Transverse colon (tissue), 4 donors: Measurements from ENCODE around the gene TENM4. TPM values are rescaled to one million over a fixed set of nuclear protein-coding genes. Genes with fewer than 3 reads are reported as not detected.

Experiments used
- DNase-seq: peaks from one replicate; pipeline ENCODE4 v3.0.0-alpha.2; 2019
- H3K27ac ChIP-seq, 4 donors: fragments of 200-600 bp; sonication (generic); 2 replicates each; pipeline ENCODE4 v1.5.1; 2016 to 2018; ENCODE audit warnings: inconsistent platforms in 4 of 4
- H3K27me3 ChIP-seq: fragments of 200-600 bp; sonication (generic); 2 replicates; pipeline ENCODE4 v1.5.1; 2017; ENCODE audit warnings: inconsistent platforms
- H3K36me3 ChIP-seq, 4 donors: fragments of 200-600 bp; sonication (generic); 2 replicates each; pipeline ENCODE4 v1.5.1; 2017 to 2019; ENCODE audit warnings: inconsistent platforms in 4 of 4
- H3K4me1 ChIP-seq, 4 donors: fragments of 200-600 bp; sonication (generic); 2 replicates each; pipeline ENCODE4 v1.5.1; 2017 to 2020; ENCODE audit warnings: inconsistent platforms in 4 of 4
- H3K4me3 ChIP-seq, 4 donors: fragments of 200-600 bp; sonication (generic); 1 replicate in 1 of 4; 2 replicates in 3 of 4; pipeline versions ENCODE4 v1.5.1 to v1.6.1; 2017 to 2019; ENCODE audit warnings: inconsistent platforms in 4 of 4
- H3K9me3 ChIP-seq, 2 donors: fragments of 200-600 bp; sonication (generic); 2 replicates each; pipeline ENCODE4 v1.5.1; 2017 to 2019; ENCODE audit warnings: inconsistent platforms in 2 of 2
- EP300 ChIP-seq: sonication (generic); formaldehyde crosslinking; IDR thresholded peaks from one replicate; pipeline ENCODE4 v1.6.1; 2017; ENCODE audit warnings: antibody characterized with exemption, low read depth
- POLR2A ChIP-seq: fragments of 450-650 bp; IDR thresholded peaks from one replicate; pipeline ENCODE4 v1.6.1; 2016; ENCODE audit warnings: antibody characterized with exemption, mild to moderate bottlenecking, moderate library complexity
- POLR2AphosphoS5 ChIP-seq, 3 donors: sonication (generic); formaldehyde crosslinking; IDR thresholded peaks; one replicate each; pipeline ENCODE4 v1.6.1; 2016; ENCODE audit warnings: antibody characterized with exemption in 3 of 3
- WGBS, 2 donors: methylation state at CpG; one replicate each; pipeline ENCODE4 v1.1.5; 2018; ENCODE audit warnings: low coverage in 1 of 2; 5-methylcytosine and 5-hydroxymethylcytosine counted together
- in situ Hi-C, 4 donors: fragments of 200-750 bp; cut with MboI; loops; one replicate each; pipeline versions ENCODE4 v1.15.0 to v1.15.1; 2017; ENCODE audit warnings: low sequenced_read_pairs in 3 of 4, low pct_ligation_motif_present in 1 of 4, low pct_unique_long_range_greater_than_20kb in 1 of 4
- intact Hi-C: fragments of 100-400 bp; cut with DNase I; formaldehyde crosslinking; loops from one replicate; pipeline ENCODE4 v1.15.1; 2023; ENCODE audit warnings: low total_unique reads
- total RNA-seq, 4 donors: library from RNA; depleted of rRNA; stranded (reverse); fragments of >200 nt; gene quantifications; one replicate each; pipeline ENCODE4 v1.1.0, GENCODE V29; 2016
- TF ChIP-seq, protein P1 (sequence below), 5 experiments: fragments of 200-600 bp in 3 of 5; fragments of 450-650 bp in 2 of 5; sonication (generic) in 3 of 5; IDR thresholded peaks; 1 replicate in 2 of 5; 2 replicates in 3 of 5; pipeline ENCODE4 v1.5.1; 2016 to 2017; ENCODE audit warnings: antibody characterized with exemption in 5 of 5, inconsistent platforms in 3 of 5, mild to moderate bottlenecking in 2 of 5, moderate library complexity in 1 of 5

TENM4 gene
- total RNA-seq, 4 donors from 2014 or later: 0.14 to 0.79 (median 0.39) TPM

DNA sequence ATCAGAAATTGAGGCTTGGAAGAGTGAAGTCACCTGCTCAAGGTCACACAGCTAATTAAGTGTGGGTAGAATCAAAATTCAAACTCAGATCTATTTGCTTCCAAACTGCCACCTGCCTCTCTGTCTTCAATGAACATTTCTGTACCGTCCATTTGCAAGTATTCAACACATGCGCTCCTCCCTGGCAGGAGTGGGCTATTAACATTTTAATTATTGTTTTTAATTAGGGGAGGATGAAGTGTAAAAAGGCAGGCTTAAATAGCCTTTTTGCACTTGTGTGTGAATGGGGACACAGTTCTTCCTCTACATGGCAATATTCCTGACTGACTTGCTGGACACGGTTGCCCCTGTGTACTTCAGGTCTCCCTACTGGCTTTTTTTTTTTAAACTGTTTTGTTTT, 751.7 kb downstream of the TENM4 start:
- no peak for DNase-seq
- H3K27ac ChIP-seq: no peak overlapping the region
- TF ChIP-seq, protein P1, sequence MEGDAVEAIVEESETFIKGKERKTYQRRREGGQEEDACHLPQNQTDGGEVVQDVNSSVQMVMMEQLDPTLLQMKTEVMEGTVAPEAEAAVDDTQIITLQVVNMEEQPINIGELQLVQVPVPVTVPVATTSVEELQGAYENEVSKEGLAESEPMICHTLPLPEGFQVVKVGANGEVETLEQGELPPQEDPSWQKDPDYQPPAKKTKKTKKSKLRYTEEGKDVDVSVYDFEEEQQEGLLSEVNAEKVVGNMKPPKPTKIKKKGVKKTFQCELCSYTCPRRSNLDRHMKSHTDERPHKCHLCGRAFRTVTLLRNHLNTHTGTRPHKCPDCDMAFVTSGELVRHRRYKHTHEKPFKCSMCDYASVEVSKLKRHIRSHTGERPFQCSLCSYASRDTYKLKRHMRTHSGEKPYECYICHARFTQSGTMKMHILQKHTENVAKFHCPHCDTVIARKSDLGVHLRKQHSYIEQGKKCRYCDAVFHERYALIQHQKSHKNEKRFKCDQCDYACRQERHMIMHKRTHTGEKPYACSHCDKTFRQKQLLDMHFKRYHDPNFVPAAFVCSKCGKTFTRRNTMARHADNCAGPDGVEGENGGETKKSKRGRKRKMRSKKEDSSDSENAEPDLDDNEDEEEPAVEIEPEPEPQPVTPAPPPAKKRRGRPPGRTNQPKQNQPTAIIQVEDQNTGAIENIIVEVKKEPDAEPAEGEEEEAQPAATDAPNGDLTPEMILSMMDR (IDR thresholded peaks at IDR 0.05): no peak
- no peak for TF ChIP-seq EP300
- no peak for TF ChIP-seq POLR2A
- no peak for TF ChIP-seq POLR2AphosphoS5 (IDR thresholded peaks at IDR 0.05)
- in situ Hi-C loops (no loop called here), intact Hi-C loops (no loop called here)
- no peak overlapping the region for H3K4me3 ChIP-seq
- H3K9me3 ChIP-seq: no peaks in the 10 kb centered on the region
- WGBS, 2 donors: 56 to 83% methylated on average over 3 of the region's 3 CpGs
- H3K27me3 ChIP-seq: no peaks in the 10 kb centered on the region
- H3K36me3 ChIP-seq: no peaks in the 10 kb centered on the region
- no peaks in the 10 kb centered on the region for H3K4me1 ChIP-seq

DNA sequence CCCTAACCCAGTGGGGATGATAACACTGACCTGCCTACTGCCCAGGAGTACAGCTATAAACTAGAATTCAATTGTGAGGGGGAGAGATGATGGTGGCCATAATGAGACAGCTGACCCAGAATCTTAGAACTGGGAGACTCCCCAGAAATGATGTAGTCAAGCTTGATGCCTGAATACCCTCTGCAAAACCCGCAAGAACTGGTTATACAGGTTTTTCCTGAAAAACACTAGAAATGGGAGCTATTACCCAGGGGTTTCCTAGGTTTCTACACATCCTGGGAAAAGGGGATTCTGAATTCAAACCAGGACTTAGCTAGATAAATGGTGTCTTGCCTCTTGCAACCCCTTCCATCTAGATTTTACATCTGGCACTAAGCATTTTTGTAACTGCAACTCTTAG, 752.4 kb downstream of the TENM4 start:
- 50 to 67% methylated on average over 1 of the region's 1 CpG for whole genome bisulfite sequencing, 2 donors
- Histone ChIP-seq H3K36me3 (no peaks in the 10 kb centered on the region), H3K4me1 (no peaks in the 10 kb centered on the region), H3K4me3 (no peak overlapping the region), H3K9me3 (no peaks in the 10 kb centered on the region), H3K27me3 (no peaks in the 10 kb centered on the region), H3K27ac (no peak overlapping the region)
- in situ Hi-C loops (no loop called here), intact Hi-C loops (no loop called here)
- TF ChIP-seq POLR2A (no peak), POLR2AphosphoS5 (IDR thresholded peaks at IDR 0.05) (no peak), EP300 (no peak)
- TF ChIP-seq, protein P1 (IDR thresholded peaks at IDR 0.05): no peak
- DNase-seq: no peak

DNA sequence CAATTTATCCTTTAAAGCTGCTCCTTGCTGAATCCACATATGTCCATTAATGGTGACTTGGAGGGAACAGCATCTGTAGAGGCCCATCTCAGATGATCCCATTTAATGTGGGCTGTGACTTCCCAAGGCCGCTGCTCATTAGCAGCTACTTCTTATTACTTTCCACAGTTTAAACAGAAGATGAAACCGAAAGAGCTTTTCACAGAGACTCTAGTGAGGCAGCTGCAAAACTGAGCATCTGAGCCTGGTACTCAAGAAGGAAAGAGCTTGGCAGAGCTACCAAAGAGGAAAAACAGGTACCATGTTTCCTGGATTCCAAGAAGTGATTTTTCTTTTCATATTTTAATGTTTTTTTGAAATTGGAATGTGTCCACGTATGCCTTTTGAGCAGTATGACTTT, 755.7 kb downstream of the TENM4 start:
- no peaks in the 10 kb centered on the region for H3K36me3 ChIP-seq
- 65 to 80% methylated on average over 3 of the region's 3 CpGs for WGBS, 2 donors
- no peak for DNase-seq
- H3K4me3 ChIP-seq: no peak overlapping the region
- H3K4me1 ChIP-seq: no peaks in the 10 kb centered on the region
- intact Hi-C loops (no loop called here), in situ Hi-C loops (no loop called here)
- no peaks in the 10 kb centered on the region for H3K9me3 ChIP-seq
- H3K27ac ChIP-seq: no peak overlapping the region
- no peaks in the 10 kb centered on the region for H3K27me3 ChIP-seq
- TF ChIP-seq, protein P1 (IDR thresholded peaks at IDR 0.05): no peak
- no peak for TF ChIP-seq POLR2AphosphoS5 (IDR thresholded peaks at IDR 0.05)
- TF ChIP-seq EP300: no peak
- no peak for TF ChIP-seq POLR2A

DNA sequence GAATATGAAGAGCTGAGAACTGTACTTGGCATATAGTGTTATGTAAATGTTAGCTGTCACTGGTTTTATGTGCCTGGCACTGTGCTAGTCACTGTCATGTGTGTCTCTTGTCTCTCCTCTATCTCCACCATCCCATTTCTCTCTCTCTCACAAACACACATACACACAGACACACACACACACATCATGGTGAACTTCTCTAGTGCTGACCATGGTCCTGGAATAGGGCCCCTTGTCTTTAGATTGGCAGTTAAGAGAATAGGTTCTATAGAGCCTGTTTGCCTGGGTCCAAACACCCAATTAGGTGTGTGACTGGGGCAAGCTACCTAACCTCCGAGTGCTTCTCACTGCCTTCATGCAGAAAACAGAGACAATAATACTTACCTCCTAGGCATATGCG, 756.5 kb downstream of the TENM4 start:
- H3K4me3 ChIP-seq: no peak overlapping the region
- no peaks in the 10 kb centered on the region for H3K9me3 ChIP-seq
- no peak for DNase-seq
- H3K4me1 ChIP-seq: no peaks in the 10 kb centered on the region
- no peaks in the 10 kb centered on the region for H3K27me3 ChIP-seq
- in situ Hi-C loops: no loop called here
- no peak overlapping the region for H3K27ac ChIP-seq
- 90% methylated on average over 2 of the region's 2 CpGs; no CpG with 5 or more reads in 1 of the 2 donors for WGBS, 2 donors
- no peaks in the 10 kb centered on the region for H3K36me3 ChIP-seq
- no peak for TF ChIP-seq POLR2AphosphoS5 (IDR thresholded peaks at IDR 0.05)
- TF ChIP-seq POLR2A: no peak
- TF ChIP-seq, protein P1 (IDR thresholded peaks at IDR 0.05): no peak
- no peak for TF ChIP-seq EP300
- intact Hi-C loops: no loop called here
